IPS-15b (cell line): ENCODE results near the gene TCEANC2.
"Not testable (repeated sequence)": the region's sequence is repeated elsewhere in the genome, so short reads cannot be mapped to it uniquely, and the experiment has no call there.

ENCODE experiments used
- H3K27me3 ChIP-seq: one replicate; pipeline ENCODE4 v1.6.1; 2013; ENCODE audit warnings: low read length; ENCODE audit not compliant: control insufficient read depth, insufficient read depth
- H3K36me3 ChIP-seq: one replicate; pipeline ENCODE4 v1.6.1; 2013; ENCODE audit warnings: low read length; ENCODE audit not compliant: control insufficient read depth, insufficient read depth
- H3K4me1 ChIP-seq: one replicate; pipeline ENCODE4 v1.6.1; 2013; ENCODE audit warnings: mild to moderate bottlenecking, low read length; ENCODE audit not compliant: control insufficient read depth, insufficient read depth
- H3K4me3 ChIP-seq: one replicate; pipeline ENCODE4 v1.5.1; 2013; ENCODE audit warnings: low read depth, low read length
- H3K9ac ChIP-seq: one replicate; pipeline ENCODE4 v1.6.1; 2013; ENCODE audit warnings: low read depth, mild to moderate bottlenecking, low read length
- H3K9me3 ChIP-seq: one replicate; pipeline ENCODE4 v1.6.1; 2013; ENCODE audit warnings: mild to moderate bottlenecking, low read length; ENCODE audit not compliant: control insufficient read depth, insufficient read depth

The TCEANC2 gene

GRCh38 chr1:54013393-54014008, 39.9 kb upstream of the TCEANC2 start:
- no peak overlapping the region for H3K4me3 ChIP-seq
- H3K27me3 ChIP-seq: no peaks in the 10 kb centered on the region
- H3K36me3 ChIP-seq: no peaks in the 10 kb centered on the region
- no peak overlapping the region for H3K9ac ChIP-seq
- peaks cover 7% of the 10 kb centered on the region for H3K4me1 ChIP-seq
- no peaks in the 10 kb centered on the region for H3K9me3 ChIP-seq

GRCh38 chr1:54014009-54014629, 39.3 kb upstream of the TCEANC2 start:
- Histone ChIP-seq H3K9me3 (no peaks in the 10 kb centered on the region), H3K4me3 (no peak overlapping the region), H3K4me1 (peaks cover 7% of the 10 kb centered on the region), H3K27me3 (no peaks in the 10 kb centered on the region), H3K9ac (no peak overlapping the region), H3K36me3 (no peaks in the 10 kb centered on the region)

- Histone ChIP-seq H3K4me3 (no peak overlapping the region), H3K27me3 (no peaks in the 10 kb centered on the region), H3K9ac (no peak overlapping the region), H3K36me3 (no peaks in the 10 kb centered on the region), H3K4me1 (peaks cover 7% of the 10 kb centered on the region), H3K9me3 (no peaks in the 10 kb centered on the region)
Measured at GRCh38 chr1:54016343-54017282, 36.8 kb upstream of the TCEANC2 start.

GRCh38 chr1:54017979-54018378, 35.4 kb upstream of the TCEANC2 start, which contains the start of gene LDLRAD1:
TSS of gene LDLRAD1 (minus strand) at chr1:54018186. CDS start at chr1:54018112, 74 bp downstream.
- Histone ChIP-seq H3K4me1 (peaks cover 7% of the 10 kb centered on the region), H3K36me3 (no peaks in the 10 kb centered on the region), H3K27me3 (no peaks in the 10 kb centered on the region), H3K4me3 (no peak within 1 kb of the TSS), H3K9ac (no peak within 1 kb of the TSS), H3K9me3 (no peaks in the 10 kb centered on the region)

- H3K9ac ChIP-seq: no peak overlapping the region
- no peaks in the 10 kb centered on the region for H3K9me3 ChIP-seq
- no peaks in the 10 kb centered on the region for H3K36me3 ChIP-seq
- no peaks in the 10 kb centered on the region for H3K27me3 ChIP-seq
- H3K4me1 ChIP-seq: peaks cover 7% of the 10 kb centered on the region
- no peak overlapping the region for H3K4me3 ChIP-seq
Measured at GRCh38 chr1:54018635-54019034, 34.8 kb upstream of the TCEANC2 start.

- H3K9me3 ChIP-seq: not testable (repeated sequence)
Measured at GRCh38 chr1:54019562-54020176, 33.7 kb upstream of the TCEANC2 start.

GRCh38 chr1:54024358-54024757, 29.1 kb upstream of the TCEANC2 start:
- H3K4me1 ChIP-seq: no peaks in the 10 kb centered on the region

More at GRCh38 chr1:54019562-54020176, 33.7 kb upstream of the TCEANC2 start:
- H3K4me1 ChIP-seq, H3K4me3 ChIP-seq, H3K27me3 ChIP-seq, H3K9ac ChIP-seq, H3K36me3 ChIP-seq: not testable (repeated sequence)

GRCh38 chr1:54024811-54025210, 28.6 kb upstream of the TCEANC2 start:
- H3K4me3 ChIP-seq, H3K36me3 ChIP-seq, H3K9me3 ChIP-seq, H3K27me3 ChIP-seq, H3K4me1 ChIP-seq, H3K9ac ChIP-seq: not testable (repeated sequence)

More at GRCh38 chr1:54024358-54024757, 29.1 kb upstream of the TCEANC2 start:
- H3K4me3 ChIP-seq: no peak overlapping the region
- no peak overlapping the region for H3K9ac ChIP-seq
- no peaks in the 10 kb centered on the region for H3K36me3 ChIP-seq
- H3K9me3 ChIP-seq: no peaks in the 10 kb centered on the region
- no peaks in the 10 kb centered on the region for H3K27me3 ChIP-seq

GRCh38 chr1:54027848-54028247, 25.6 kb upstream of the TCEANC2 start:
- no peaks in the 10 kb centered on the region for H3K9me3 ChIP-seq
- no peaks in the 10 kb centered on the region for H3K27me3 ChIP-seq
- H3K4me3 ChIP-seq: no peak overlapping the region
- no peak overlapping the region for H3K9ac ChIP-seq
- H3K36me3 ChIP-seq: no peaks in the 10 kb centered on the region
- no peaks in the 10 kb centered on the region for H3K4me1 ChIP-seq

GRCh38 chr1:54028306-54029251, 24.8 kb upstream of the TCEANC2 start:
- H3K9ac ChIP-seq: no peak overlapping the region
- H3K27me3 ChIP-seq: no peaks in the 10 kb centered on the region
- H3K4me1 ChIP-seq: no peaks in the 10 kb centered on the region
- H3K4me3 ChIP-seq: no peak overlapping the region
- no peaks in the 10 kb centered on the region for H3K36me3 ChIP-seq
- H3K9me3 ChIP-seq: no peaks in the 10 kb centered on the region

- Histone ChIP-seq H3K9me3 (no peaks in the 10 kb centered on the region), H3K36me3 (peaks cover 14% of the 10 kb centered on the region), H3K9ac (no peak overlapping the region), H3K4me1 (no peaks in the 10 kb centered on the region), H3K4me3 (no peak overlapping the region), H3K27me3 (no peaks in the 10 kb centered on the region)
Measured at GRCh38 chr1:54037476-54037875, 15.9 kb upstream of the TCEANC2 start.
